Thyroid gland (tissue), 4 donors: ENCODE results near the gene KIAA0930. TPM values are rescaled to one million over a fixed set of nuclear protein-coding genes. Genes with fewer than 3 reads are reported as not detected.
A peak's percentile ranks its signal among the peaks of the same experiment; 100 is the strongest.
"Not testable (repeated sequence)": the region's sequence is repeated elsewhere in the genome, so short reads cannot be mapped to it uniquely, and the experiment has no call there.

Experiments
- DNase-seq, 2 donors: peaks; one replicate each; pipeline ENCODE4 v3.0.0-alpha.2; 2019
- H3K27ac ChIP-seq, 3 donors: fragments of 200-600 bp; sonication (generic); 1 replicate in 2 of 3; 2 replicates in 1 of 3; pipeline ENCODE4 v1.5.1; 2016 to 2019; ENCODE audit warnings: mild to moderate bottlenecking in 1 of 3, moderate library complexity in 1 of 3
- H3K27me3 ChIP-seq: fragments of 200-600 bp; sonication (generic); one replicate; pipeline ENCODE4 v1.5.1; 2019
- H3K36me3 ChIP-seq, 2 donors: fragments of 200-600 bp; sonication (generic); one replicate each; pipeline ENCODE4 v1.5.1; 2016 to 2019
- H3K4me1 ChIP-seq, 2 donors: fragments of 200-600 bp; sonication (generic); one replicate each; pipeline ENCODE4 v1.5.1; 2017 to 2019
- H3K4me3 ChIP-seq, 3 donors: fragments of 200-600 bp; sonication (generic); replicated peaks in 1 of 3; 1 replicate in 2 of 3; 2 replicates in 1 of 3; pipeline ENCODE4 v1.5.1; 2016; ENCODE audit warnings: mild to moderate bottlenecking in 1 of 3
- H3K9me3 ChIP-seq: fragments of 200-600 bp; sonication (generic); one replicate; pipeline ENCODE4 v1.5.1; 2017
- CTCF ChIP-seq, 6 experiments: fragments of 200-600 bp in 3 of 6; fragments of 450-650 bp in 3 of 6; sonication (generic) in 3 of 6; IDR thresholded peaks; one replicate each; pipeline ENCODE4 v1.5.1; 2016 to 2019; ENCODE audit warnings: antibody characterized with exemption in 6 of 6, mild to moderate bottlenecking in 2 of 6, inconsistent platforms in 1 of 6, moderate library complexity in 1 of 6
- POLR2A ChIP-seq, 2 donors: fragments of 450-650 bp; IDR thresholded peaks; one replicate each; pipeline ENCODE4 v1.6.1; 2017; ENCODE audit warnings: antibody characterized with exemption in 2 of 2, mild to moderate bottlenecking in 2 of 2, moderate library complexity in 1 of 2
- WGBS, 2 donors: methylation state at CpG; one replicate each; pipeline ENCODE4 v1.1.5; 2017; 5-methylcytosine and 5-hydroxymethylcytosine counted together
- intact Hi-C: fragments of 100-400 bp; cut with DNase I; formaldehyde crosslinking; loops from one replicate; pipeline ENCODE4 v1.15.1; 2023
- total RNA-seq, 4 donors: library from RNA; depleted of rRNA; stranded (reverse); fragments of >200 nt; gene quantifications; one replicate each; pipeline ENCODE4 v1.2.3, GENCODE V29; 2016

Gene KIAA0930
- total RNA-seq, 4 donors from 2014 or later: 21.0 to 42.7 (median 25.0) TPM

- H3K4me3 ChIP-seq: no peak overlapping the region
- 86% methylated on average over 3 of the region's 3 CpGs for WGBS, 2 donors
- DNase-seq: no peak
- intact Hi-C loops: no loop called here
- TF ChIP-seq CTCF (IDR thresholded peaks at IDR 0.05): no peak
- no peak for TF ChIP-seq POLR2A (IDR thresholded peaks at IDR 0.05)
- peak overlapping the region; percentile 92 to 99 (median 96) for H3K27ac ChIP-seq
- H3K9me3 ChIP-seq: no peaks in the 10 kb centered on the region
- H3K27me3 ChIP-seq: no peaks in the 10 kb centered on the region
- no peaks in the 10 kb centered on the region for H3K36me3 ChIP-seq
- peaks cover 30 to 53% of the 10 kb centered on the region in 2 donors for H3K4me1 ChIP-seq
Measured at GRCh38 chr22:45281010-45281409, 40.3 kb upstream of the KIAA0930 start.

GRCh38 chr22:45280587-45280980 is 39.9 kb upstream of the KIAA0930 start:
- TF ChIP-seq CTCF (IDR thresholded peaks at IDR 0.05) (no peak), POLR2A (IDR thresholded peaks at IDR 0.05) (no peak)
- intact Hi-C loops: no loop called here
- no peaks in the 10 kb centered on the region for H3K27me3 ChIP-seq
- no peak overlapping the region for H3K4me3 ChIP-seq
- no peaks in the 10 kb centered on the region for H3K36me3 ChIP-seq
- peak overlapping the region; percentile 92 to 99 (median 96) for H3K27ac ChIP-seq
- no peak for DNase-seq
- H3K9me3 ChIP-seq: no peaks in the 10 kb centered on the region
- WGBS, 2 donors: 96 to 98% methylated on average over 3 of the region's 3 CpGs
- peaks cover 30 to 52% of the 10 kb centered on the region in 2 donors for H3K4me1 ChIP-seq

GRCh38 chr22:45278125-45278524 is 37.4 kb upstream of the KIAA0930 start:
- TF ChIP-seq POLR2A (IDR thresholded peaks at IDR 0.05) (no peak), CTCF (IDR thresholded peaks at IDR 0.05) (no peak)
- intact Hi-C loops: no loop called here

GRCh38 chr22:45277720-45278119 is 37.0 kb upstream of the KIAA0930 start:
- H3K9me3 ChIP-seq, DNase-seq, H3K27ac ChIP-seq, intact Hi-C loops, H3K4me3 ChIP-seq, H3K36me3 ChIP-seq, H3K27me3 ChIP-seq: not testable (repeated sequence)
- WGBS, 2 donors: 88 to 91% methylated on average over 7 of the region's 7 CpGs
- peaks cover 23 to 35% of the 10 kb centered on the region in 2 donors for H3K4me1 ChIP-seq

More at GRCh38 chr22:45278125-45278524, 37.4 kb upstream of the KIAA0930 start:
- H3K36me3 ChIP-seq: no peaks in the 10 kb centered on the region
- no peak overlapping the region for H3K4me3 ChIP-seq
- H3K27me3 ChIP-seq: no peaks in the 10 kb centered on the region
- peaks cover 27 to 37% of the 10 kb centered on the region in 2 donors for H3K4me1 ChIP-seq
- H3K9me3 ChIP-seq: no peaks in the 10 kb centered on the region
- WGBS, 2 donors: 86 to 89% methylated on average over 9 of the region's 9 CpGs
- no peak for DNase-seq
- peak overlapping the region in 1 of 3 donors; percentile 92 for H3K27ac ChIP-seq

- H3K27ac ChIP-seq: no peak overlapping the region
- H3K27me3 ChIP-seq: no peaks in the 10 kb centered on the region
- DNase-seq: no peak
- 87 to 96% methylated on average over 12 of the region's 12 CpGs for WGBS, 2 donors
- TF ChIP-seq CTCF (IDR thresholded peaks at IDR 0.05): no peak
- no peak for TF ChIP-seq POLR2A (IDR thresholded peaks at IDR 0.05)
- intact Hi-C loops: no loop called here
- no peaks in the 10 kb centered on the region for H3K9me3 ChIP-seq
- no peak overlapping the region for H3K4me3 ChIP-seq
- no peaks in the 10 kb centered on the region for H3K36me3 ChIP-seq
- peaks cover 20 to 38% of the 10 kb centered on the region in 2 donors for H3K4me1 ChIP-seq
Measured at GRCh38 chr22:45276507-45277105, 35.9 kb upstream of the KIAA0930 start.
